Activated T-cell treated with anti-CD3 and anti-CD28 coated beads for 48 hours (primary cell): ENCODE data around the gene CPEB1.
"Not testable (repeated sequence)": the region's sequence is repeated elsewhere in the genome, so short reads cannot be mapped to it uniquely, and the experiment has no call there.

Source experiments
- DNase-seq: peaks from one replicate; pipeline ENCODE4 v3.0.0-alpha.2; 2020; ENCODE audit warnings: low read depth

Gene CPEB1

DNA sequence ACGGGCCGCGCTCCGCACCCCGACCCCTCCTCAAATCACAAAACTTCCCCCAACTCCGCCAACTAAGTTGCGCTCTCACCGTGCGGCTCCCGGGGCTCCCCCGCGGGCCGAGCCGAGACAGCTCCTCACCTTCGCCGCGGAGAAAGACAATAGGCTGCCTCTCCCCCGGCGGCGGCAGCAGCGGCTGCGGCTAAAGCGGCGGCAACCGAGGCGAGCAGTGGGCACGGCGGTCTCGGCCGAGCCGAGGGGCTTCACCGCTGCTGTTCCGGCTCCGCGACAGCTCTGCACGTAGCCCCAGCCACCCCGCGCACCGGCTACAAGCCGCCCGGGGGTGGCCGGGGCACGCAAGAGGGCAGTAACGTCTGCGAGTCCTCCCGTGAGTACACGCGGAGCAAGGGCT lies 133.6 kb downstream of the CPEB1 start:
- DNase-seq = not testable (repeated sequence)

DNA sequence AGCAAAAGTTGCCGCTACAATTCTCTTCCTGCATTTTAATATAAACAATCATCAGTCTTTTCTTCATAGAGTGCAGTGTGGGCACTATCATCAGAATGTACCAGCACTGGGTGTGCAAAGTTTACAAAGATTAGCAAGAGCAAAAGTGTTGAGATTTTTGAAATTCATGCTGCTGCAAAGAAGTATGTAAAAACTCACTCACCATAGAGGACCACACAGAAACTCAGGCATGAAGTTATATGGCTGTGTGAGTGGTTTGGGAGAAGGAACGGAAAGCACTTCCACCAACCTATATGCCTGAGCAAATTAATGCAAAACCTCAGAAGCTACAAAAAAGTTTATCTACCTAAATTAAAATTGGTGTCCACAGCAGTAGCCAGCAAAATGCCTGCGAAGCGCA lies 139.5 kb downstream of the CPEB1 start:
- DNase-seq = not testable (repeated sequence)

GRCh38 chr15:82507087-82507486 lies 140.1 kb downstream of the CPEB1 start:
- not testable (repeated sequence) for DNase-seq

DNA sequence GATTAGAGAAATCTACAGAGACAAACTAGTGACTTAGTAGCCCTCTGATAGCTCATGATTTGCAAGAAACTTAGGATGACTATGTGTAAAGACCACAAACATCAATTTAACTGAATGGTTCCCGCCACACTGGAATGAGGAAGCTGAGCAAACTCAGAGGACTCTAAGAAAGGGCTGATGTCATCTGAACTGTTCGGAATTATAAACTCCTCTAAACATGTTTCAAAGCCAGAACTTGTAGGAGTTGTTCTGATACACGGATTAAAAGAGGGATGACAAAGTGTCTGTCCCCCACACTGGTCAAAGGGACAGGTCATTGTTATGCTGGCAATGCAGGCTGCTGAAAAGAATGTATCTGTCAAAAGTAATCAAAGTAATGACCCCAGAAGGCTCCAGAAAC lies 141.3 kb downstream of the CPEB1 start:
- DNase-seq = not testable (repeated sequence)

GRCh38 chr15:82504074-82504473 lies 143.1 kb downstream of the CPEB1 start:
- DNase-seq = not testable (repeated sequence)

- DNase-seq = not testable (repeated sequence)
Observed at GRCh38 chr15:82502700-82503339, 144.3 kb downstream of the CPEB1 start.

GRCh38 chr15:82500772-82501171 lies 146.4 kb downstream of the CPEB1 start:
- DNase-seq = not testable (repeated sequence)

GRCh38 chr15:82497978-82498377 lies 149.2 kb downstream of the CPEB1 start:
- not testable (repeated sequence) for DNase-seq
